IPS-20b (cell line): ENCODE measurements around the gene IER3IP1.
"Not testable (repeated sequence)": the region's sequence is repeated elsewhere in the genome, so short reads cannot be mapped to it uniquely, and the experiment has no call there.

ENCODE experiments used
- H3K27ac ChIP-seq: one replicate; pipeline ENCODE4 v1.5.1; 2013; ENCODE audit warnings: low read length
- H3K27me3 ChIP-seq: 2 replicates; pipeline ENCODE4 v1.6.1; 2013; ENCODE audit warnings: mild to moderate bottlenecking, low read length, inconsistent platforms; ENCODE audit not compliant: insufficient read depth
- H3K36me3 ChIP-seq: 2 replicates; pipeline ENCODE4 v1.6.1; 2013; ENCODE audit warnings: low read depth, mild to moderate bottlenecking, inconsistent platforms, low read length, moderate library complexity; ENCODE audit not compliant: insufficient read depth
- H3K4me1 ChIP-seq: 2 replicates; pipeline ENCODE4 v1.6.1; 2013; ENCODE audit warnings: mild to moderate bottlenecking, control low read depth, inconsistent platforms, low read length, moderate library complexity; ENCODE audit not compliant: insufficient read depth
- H3K4me3 ChIP-seq: 2 replicates; pipeline ENCODE4 v1.5.1; 2013; ENCODE audit warnings: mild to moderate bottlenecking, low read length, inconsistent platforms
- H3K9ac ChIP-seq: 2 replicates; pipeline ENCODE4 v1.6.1; 2013; ENCODE audit warnings: low read depth, mild to moderate bottlenecking, inconsistent platforms, low read length, moderate library complexity
- H3K9me3 ChIP-seq: 2 replicates; pipeline ENCODE4 v1.6.1; 2013; ENCODE audit warnings: mild to moderate bottlenecking, low read depth, low read length, inconsistent platforms; ENCODE audit not compliant: insufficient read depth

IER3IP1 gene

GRCh38 chr18:47175898-47176575 is at the start of gene IER3IP1:
Gene IER3IP1, minus strand, starts transcription at chr18:47176364. Its CDS starts 87 bp downstream, at chr18:47176277.
- no peak within 1 kb of the TSS for H3K27ac ChIP-seq
- H3K36me3 ChIP-seq = 0 out of 2 replicates have a peak, but pooled peaks cover 11% of the 10 kb centered on the region
- peak within 1 kb of the TSS; percentile 94 for H3K4me3 ChIP-seq
- H3K9me3 ChIP-seq = no peaks in the 10 kb centered on the region
- peaks cover 8% of the 10 kb centered on the region; the same call in 1 of the 2 replicates for H3K4me1 ChIP-seq
- H3K27me3 ChIP-seq = no peaks in the 10 kb centered on the region
- H3K9ac ChIP-seq = peak within 1 kb of the TSS; percentile 91

GRCh38 chr18:47215554-47216138 is 39.5 kb upstream of the IER3IP1 start:
- H3K27ac ChIP-seq = no peak overlapping the region
- H3K9ac ChIP-seq = no peak overlapping the region
- no peak overlapping the region for H3K4me3 ChIP-seq
- no peaks in the 10 kb centered on the region for H3K4me1 ChIP-seq
- H3K36me3 ChIP-seq = no peaks in the 10 kb centered on the region
- peaks cover 8% of the 10 kb centered on the region; the same call in 1 of the 2 replicates for H3K27me3 ChIP-seq
- no peaks in the 10 kb centered on the region for H3K9me3 ChIP-seq

- Histone ChIP-seq H3K9ac (no peak overlapping the region), H3K4me3 (no peak overlapping the region), H3K36me3 (no peaks in the 10 kb centered on the region), H3K27ac (no peak overlapping the region), H3K27me3 (no peaks in the 10 kb centered on the region), H3K4me1 (peaks cover 11% of the 10 kb centered on the region; the same call in 1 of the 2 replicates), H3K9me3 (no peaks in the 10 kb centered on the region)
Measured at GRCh38 chr18:47209171-47209570, 33.0 kb upstream of the IER3IP1 start.

- Histone ChIP-seq H3K36me3 (no peaks in the 10 kb centered on the region), H3K4me3 (no peak overlapping the region), H3K27me3 (no peaks in the 10 kb centered on the region), H3K9me3 (no peaks in the 10 kb centered on the region), H3K4me1 (peaks cover 11% of the 10 kb centered on the region; the same call in 1 of the 2 replicates), H3K27ac (no peak overlapping the region), H3K9ac (no peak overlapping the region)
Measured at GRCh38 chr18:47206945-47207637, 30.9 kb upstream of the IER3IP1 start.

GRCh38 chr18:47204908-47205522 is 28.9 kb upstream of the IER3IP1 start:
- H3K27me3 ChIP-seq = no peaks in the 10 kb centered on the region
- peaks cover 11% of the 10 kb centered on the region; the same call in 1 of the 2 replicates for H3K4me1 ChIP-seq
- no peak overlapping the region for H3K27ac ChIP-seq
- no peaks in the 10 kb centered on the region for H3K9me3 ChIP-seq
- no peak overlapping the region for H3K4me3 ChIP-seq
- no peaks in the 10 kb centered on the region for H3K36me3 ChIP-seq
- H3K9ac ChIP-seq = no peak overlapping the region

- no peak overlapping the region for H3K4me3 ChIP-seq
Measured at GRCh38 chr18:47203626-47204464, 27.7 kb upstream of the IER3IP1 start.

GRCh38 chr18:47195961-47196360 is 19.8 kb upstream of the IER3IP1 start:
- not testable (repeated sequence) for H3K9me3 ChIP-seq, H3K27ac ChIP-seq, H3K36me3 ChIP-seq, H3K4me3 ChIP-seq, H3K4me1 ChIP-seq, H3K9ac ChIP-seq, H3K27me3 ChIP-seq

More at GRCh38 chr18:47203626-47204464, 27.7 kb upstream of the IER3IP1 start:
- no peak overlapping the region for H3K9ac ChIP-seq
- H3K27me3 ChIP-seq = no peaks in the 10 kb centered on the region
- no peak overlapping the region for H3K27ac ChIP-seq
- H3K36me3 ChIP-seq = no peaks in the 10 kb centered on the region
- peaks cover 11% of the 10 kb centered on the region; the same call in 1 of the 2 replicates for H3K4me1 ChIP-seq
- H3K9me3 ChIP-seq = no peaks in the 10 kb centered on the region

- Histone ChIP-seq H3K27ac (no peak overlapping the region), H3K9me3 (no peaks in the 10 kb centered on the region), H3K4me1 (no peaks in the 10 kb centered on the region), H3K27me3 (no peaks in the 10 kb centered on the region), H3K36me3 (no peaks in the 10 kb centered on the region), H3K4me3 (no peak overlapping the region), H3K9ac (no peak overlapping the region)
Measured at GRCh38 chr18:47191961-47192360, 15.8 kb upstream of the IER3IP1 start.

- H3K9me3 ChIP-seq = peaks cover 17% of the 10 kb centered on the region
- H3K36me3 ChIP-seq = no peaks in the 10 kb centered on the region
- no peak overlapping the region for H3K9ac ChIP-seq
- no peaks in the 10 kb centered on the region for H3K4me1 ChIP-seq
- H3K27ac ChIP-seq = no peak overlapping the region
- H3K27me3 ChIP-seq = no peaks in the 10 kb centered on the region
- H3K4me3 ChIP-seq = no peak overlapping the region
Measured at GRCh38 chr18:47187721-47188120, 11.6 kb upstream of the IER3IP1 start.

- Histone ChIP-seq H3K27me3 (no peaks in the 10 kb centered on the region), H3K27ac (no peak overlapping the region), H3K9ac (no peak overlapping the region), H3K36me3 (no peaks in the 10 kb centered on the region), H3K9me3 (peaks cover 17% of the 10 kb centered on the region), H3K4me3 (no peak overlapping the region), H3K4me1 (no peaks in the 10 kb centered on the region)
Measured at GRCh38 chr18:47184419-47185050, 8.4 kb upstream of the IER3IP1 start.
